IMR-90 (cell line): Measurements from ENCODE around the gene EPHB1. TPM values are rescaled to one million over a fixed set of nuclear protein-coding genes. Genes with fewer than 3 reads are reported as not detected.

Experiments
- ATAC-seq: fragments of 200-7000 bp; cut with Tn5 transposase; 2 replicates; pipeline ENCODE4 v1.9.1; 2020; ENCODE audit warnings: low read depth, mild to moderate bottlenecking, moderate library complexity
- BruUV-seq: library from RNA; stranded (reverse); fragments of 400-500 nt; replicated peaks from 2 replicates; lab custom pipeline; 2021; lab: Mats Ljungman, UMichigan
- CTCF ChIA-PET: fragments of 300-600 bp; formaldehyde crosslinking; extraction: SDS; loops from one replicate; lab custom pipeline; 2021; ENCODE audit warnings: antibody characterized with exemption; lab: Yijun Ruan, JAX
- POLR2A ChIA-PET: fragments of 300-600 bp; sonication (Branson Sonifier 250); formaldehyde crosslinking; loops from one replicate; lab custom pipeline; 2022; ENCODE audit warnings: antibody characterized with exemption; ENCODE audit not compliant: unreplicated experiment; lab: Charles Lee
- DNase-seq: peaks from one replicate; pipeline ENCODE4 v3.0.0; 2013
- H2AFZ ChIP-seq: replicated peaks from 2 replicates; pipeline ENCODE3; 2013; ENCODE audit warnings: low read length, mild to moderate bottlenecking; ENCODE audit not compliant: poor library complexity
- H2AK5ac ChIP-seq: 2 replicates; pipeline ENCODE4 v1.6.1; 2013; ENCODE audit warnings: low read depth, low read length, inconsistent platforms
- H2AK9ac ChIP-seq: replicated peaks from 2 replicates; pipeline ENCODE3; 2013; ENCODE audit warnings: mild to moderate bottlenecking, low read depth, low read length, moderate library complexity; ENCODE audit not compliant: poor library complexity
- H2BK120ac ChIP-seq: 2 replicates; pipeline ENCODE4 v1.6.1; 2013; ENCODE audit warnings: low read depth, low read length, inconsistent platforms
- H2BK15ac ChIP-seq: 3 replicates; pipeline ENCODE4 v1.6.1; 2013; ENCODE audit warnings: low read depth, low read length, inconsistent platforms
- H2BK20ac ChIP-seq: 2 replicates; pipeline ENCODE4 v1.6.1; 2013; ENCODE audit warnings: low read depth, mild to moderate bottlenecking, inconsistent platforms, low read length, moderate library complexity
- H2BK5ac ChIP-seq: 2 replicates; pipeline ENCODE4 v1.6.1; 2013; ENCODE audit warnings: mild to moderate bottlenecking, low read depth, low read length, inconsistent platforms; ENCODE audit not compliant: poor library complexity, severe bottlenecking
- H3K14ac ChIP-seq: replicated peaks from 2 replicates; pipeline ENCODE4 v1.6.1; 2013; ENCODE audit warnings: low read depth, low read length, inconsistent platforms
- H3K18ac ChIP-seq: 2 replicates; pipeline ENCODE4 v1.6.1; 2013; ENCODE audit warnings: low read depth, low read length, control low read depth
- H3K23ac ChIP-seq: 2 replicates; pipeline ENCODE4 v1.6.1; 2013; ENCODE audit warnings: low read depth, low read length, inconsistent platforms
- H3K27ac ChIP-seq: 2 replicates; pipeline ENCODE4 v1.5.1; 2013; ENCODE audit warnings: mild to moderate bottlenecking, control low read depth, low read length; ENCODE audit not compliant: insufficient read depth
- H3K27me3 ChIP-seq: 2 replicates; pipeline ENCODE4 v1.6.1; 2013; ENCODE audit warnings: low read length; ENCODE audit not compliant: control insufficient read depth, insufficient read depth
- H3K36me3 ChIP-seq: 2 replicates; pipeline ENCODE4 v1.6.1; 2013; ENCODE audit warnings: low read length, mixed read lengths; ENCODE audit not compliant: control insufficient read depth, insufficient read depth
- H3K4ac ChIP-seq: 2 replicates; pipeline ENCODE4 v1.6.1; 2013; ENCODE audit warnings: low read depth, low read length, inconsistent platforms
- H3K4me1 ChIP-seq: 2 replicates; pipeline ENCODE4 v1.6.1; 2013; ENCODE audit warnings: low read length, mixed read lengths; ENCODE audit not compliant: control insufficient read depth, insufficient read depth
- H3K4me2 ChIP-seq: 2 replicates; pipeline ENCODE4 v1.6.1; 2013; ENCODE audit warnings: low read depth, mild to moderate bottlenecking, control low read depth, low read length, moderate library complexity
- H3K4me3 ChIP-seq: 2 replicates; pipeline ENCODE4 v1.5.1; 2013; ENCODE audit warnings: low read depth, mild to moderate bottlenecking, control low read depth, low read length, moderate library complexity; ENCODE audit not compliant: insufficient read depth
- H3K56ac ChIP-seq: 2 replicates; pipeline ENCODE4 v1.6.1; 2013; ENCODE audit warnings: low read length, inconsistent platforms; ENCODE audit not compliant: insufficient read depth; ENCODE audit errors: extremely low read depth
- H3K79me1 ChIP-seq, 2 experiments: 2 replicates each; pipeline ENCODE4 v1.6.1; 2013; ENCODE audit warnings: low read length in 2 of 2, inconsistent platforms in 1 of 2, low read depth in 1 of 2
- H3K9ac ChIP-seq: 2 replicates; pipeline ENCODE4 v1.6.1; 2013; ENCODE audit warnings: low read depth, low read length, control low read depth
- H3K9me1 ChIP-seq: 2 replicates; pipeline ENCODE4 v1.6.1; 2013; ENCODE audit warnings: low read length, inconsistent platforms; ENCODE audit not compliant: insufficient read depth
- H3K9me3 ChIP-seq: 2 replicates; pipeline ENCODE4 v1.6.1; 2013; ENCODE audit warnings: low read length; ENCODE audit not compliant: control insufficient read depth, insufficient read depth
- H4K20me1 ChIP-seq: 2 replicates; pipeline ENCODE4 v1.6.1; 2013; ENCODE audit warnings: low read length, inconsistent platforms; ENCODE audit not compliant: insufficient read depth
- H4K5ac ChIP-seq: 2 replicates; pipeline ENCODE4 v1.6.1; 2013; ENCODE audit warnings: mild to moderate bottlenecking, low read depth, low read length, control low read depth
- H4K8ac ChIP-seq, 2 experiments: 2 replicates each; pipeline ENCODE4 v1.6.1; 2013; ENCODE audit warnings: low read depth in 2 of 2, low read length in 2 of 2, control low read depth in 1 of 2, inconsistent platforms in 1 of 2
- H4K91ac ChIP-seq: 2 replicates; pipeline ENCODE4 v1.6.1; 2013; ENCODE audit warnings: low read depth, low read length, inconsistent platforms; ENCODE audit not compliant: insufficient read depth
- BHLHE40 ChIP-seq: fragments of 150-350 bp; IDR thresholded peaks from 2 replicates; pipeline ENCODE4 v1.6.1; 2016; ENCODE audit warnings: mild to moderate bottlenecking, low read depth, low read length
- CHD1 ChIP-seq: IDR thresholded peaks from 2 replicates; pipeline ENCODE4 v1.6.1; 2012; ENCODE audit warnings: low read depth, low read length, improper control_type of control experiment
- CTCF ChIP-seq: conservative IDR thresholded peaks from 2 replicates; pipeline ENCODE4 v1.5.1; 2012; ENCODE audit warnings: mild to moderate bottlenecking, low read depth, low read length, improper control_type of control experiment
- ELK1 ChIP-seq: fragments of 150-350 bp; IDR thresholded peaks from 2 replicates; pipeline ENCODE4 v1.6.1; 2016; ENCODE audit warnings: low read depth, mild to moderate bottlenecking, low read length, moderate library complexity, borderline replicate concordance
- MAFK ChIP-seq: IDR thresholded peaks from 2 replicates; pipeline ENCODE4 v1.6.1; 2012; ENCODE audit warnings: low read depth, low read length, improper control_type of control experiment
- MAZ ChIP-seq: IDR thresholded peaks from 2 replicates; pipeline ENCODE4 v1.6.1; 2012; ENCODE audit warnings: low read depth, mild to moderate bottlenecking, low read length, improper control_type of control experiment, moderate library complexity, borderline replicate concordance
- MXI1 ChIP-seq: IDR thresholded peaks from 2 replicates; pipeline ENCODE4 v1.6.1; 2012; ENCODE audit warnings: low read depth, mild to moderate bottlenecking, low read length, moderate library complexity, borderline replicate concordance
- NFE2L2 ChIP-seq: fragments of 150-350 bp; IDR thresholded peaks from 2 replicates; pipeline ENCODE4 v1.6.1; 2016; ENCODE audit warnings: low read depth, mild to moderate bottlenecking, low read length
- RCOR1 ChIP-seq: IDR thresholded peaks from 2 replicates; pipeline ENCODE4 v1.6.1; 2012; ENCODE audit warnings: mild to moderate bottlenecking, low read length, improper control_type of control experiment; ENCODE audit not compliant: insufficient replicate concordance
- RFX5 ChIP-seq: IDR thresholded peaks from 2 replicates; pipeline ENCODE4 v1.8.0; 2012; ENCODE audit warnings: low read depth, mild to moderate bottlenecking, low read length, moderate library complexity
- USF2 ChIP-seq: fragments of 150-350 bp; IDR thresholded peaks from 2 replicates; pipeline ENCODE4 v1.6.1; 2017; ENCODE audit warnings: mild to moderate bottlenecking, antibody characterized with exemption, low read length, low read depth
- WGBS, 2 experiments: methylation state at CpG; one replicate each; pipeline versions ENCODE4 v1.1.5 to v1.1.7; 2013; ENCODE audit warnings: missing lambda C conversion rate in 2 of 2; ENCODE audit not compliant: insufficient read length in 1 of 2; ENCODE audit errors: extremely low coverage in 2 of 2; 5-methylcytosine and 5-hydroxymethylcytosine counted together
- dilution Hi-C: fragments of 300-500 bp; cut with HindIII; formaldehyde crosslinking; loops from one replicate; pipeline ENCODE4 v1.14.3; 2018; ENCODE audit warnings: low sequenced_read_pairs; ENCODE audit not compliant: unreplicated experiment
- in situ Hi-C: fragments of 300-500 bp; cut with MboI; formaldehyde crosslinking; loops from 3 replicates; pipeline ENCODE4 v1.14.3; 2019; ENCODE audit warnings: low sequenced_read_pairs, inconsistent platforms, mixed read lengths
- intact Hi-C: fragments of 100-400 bp; cut with micrococcal nuclease; formaldehyde crosslinking; loops from 2 replicates; pipeline ENCODE4 v1.10.0; 2022
- polyA plus RNA-seq, 3 experiments: library from polyadenylated mRNA; depleted of rRNA; stranded (reverse); fragments of >200 nt; gene quantifications; 2 replicates each; pipeline ENCODE4 v1.2.3, GENCODE V29; 2012; ENCODE audit warnings: low replicate concordance in 1 of 3
- total RNA-seq: library from RNA; depleted of rRNA; stranded (reverse); fragments of >200 nt; gene quantifications from 2 replicates; pipeline ENCODE4 v1.2.3, GENCODE V29; 2012

Gene EPHB1
- total and polyA plus RNA-seq, 2 of the 4 experiments (the other 2 are of a cell fraction) = 0.17 to 0.36 TPM

- intact Hi-C loops = no loop called here
- Histone ChIP-seq H3K18ac (no peak overlapping the region), H3K23ac (no peak overlapping the region), H2AK5ac (no peak overlapping the region), H3K4me1 (no peaks in the 10 kb centered on the region), H3K56ac (no peak overlapping the region), H3K36me3 (no peaks in the 10 kb centered on the region), H2AK9ac (no peak overlapping the region), H2BK15ac (no peak overlapping the region), H4K5ac (no peak overlapping the region), H3K4me2 (no peak overlapping the region), H2AFZ (no peak overlapping the region), H4K91ac (no peak overlapping the region), H3K14ac (no peak overlapping the region), H3K4ac (no peak overlapping the region), H4K20me1 (no peaks in the 10 kb centered on the region), H3K79me1 (no peaks in the 10 kb centered on the region), H2BK5ac (no peak overlapping the region), H3K27ac (no peak overlapping the region), H3K4me3 (no peak overlapping the region), H3K9me1 (no peaks in the 10 kb centered on the region), H3K9me3 (no peaks in the 10 kb centered on the region), H3K9ac (no peak overlapping the region), H2BK20ac (no peak overlapping the region), H4K8ac (no peak overlapping the region), H2BK120ac (no peak overlapping the region), H3K27me3 (no peaks in the 10 kb centered on the region)
- no TSS peak for BruUV-seq
- WGBS, 2 experiments = 40% methylated on average over 1 of the region's 4 CpGs; no CpG with 5 or more reads in 1 of the 2 experiments
- dilution Hi-C loops = no loop called here
- DNase-seq (no peak), ATAC-seq (no peak)
- in situ Hi-C loops = no loop called here
- ChIA-PET POLR2A (no interaction called here), CTCF (no interaction called here)
- no peak for TF ChIP-seq USF2
- no peak for TF ChIP-seq MXI1
- no peak for TF ChIP-seq CHD1
- TF ChIP-seq MAFK = no peak
- no peak for TF ChIP-seq CTCF
- TF ChIP-seq RCOR1 = no peak
- TF ChIP-seq MAZ = no peak
- TF ChIP-seq NFE2L2 = no peak
- no peak for TF ChIP-seq BHLHE40
- no peak for TF ChIP-seq RFX5
- no peak for TF ChIP-seq ELK1
Observed at GRCh38 chr3:135093121-135093520, 298.1 kb downstream of the EPHB1 start.
